DMS153 treated with DMSO at 0.1 percent for 48 hours (cell line): ENCODE measurements around the gene LIMA1.
"Not testable (repeated sequence)": the region's sequence is repeated elsewhere in the genome, so short reads cannot be mapped to it uniquely, and the experiment has no call there.

ENCODE experiments used
- DNase-seq: peaks from one replicate; lab custom pipeline; 2025; ENCODE audit not compliant: unreplicated experiment; lab: John Stamatoyannopoulos, UW

The LIMA1 gene

DNA sequence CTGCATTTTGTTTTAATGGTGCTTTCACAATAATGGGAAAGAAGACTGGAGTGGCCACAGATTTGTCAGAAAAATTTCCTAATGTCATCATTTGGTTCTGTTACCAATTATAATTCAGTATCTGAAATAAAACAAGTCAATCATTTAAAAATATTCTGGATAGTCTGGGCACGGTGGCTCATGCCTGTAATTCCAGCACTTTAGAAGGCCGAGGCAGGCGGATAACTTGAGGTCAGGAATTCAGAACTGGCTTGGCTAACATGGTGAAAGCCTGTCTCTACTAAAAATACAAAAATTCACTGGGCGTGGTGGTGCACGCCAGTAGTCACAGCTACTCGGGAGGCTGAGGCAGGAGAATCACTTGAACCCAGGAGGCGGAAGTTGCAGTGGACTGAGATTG, 4.0 kb upstream of the LIMA1 start:
- DNase-seq: no peak

- no peak for DNase-seq
These were observed 1.9 kb upstream of the LIMA1 start for GRCh38 chr12:50285253-50285652.

GRCh38 chr12:50282721-50283228, 545 bp downstream of the LIMA1 start:
- DNase-seq: no peak

GRCh38 chr12:50279501-50279900, 3.8 kb downstream of the LIMA1 start:
- no peak for DNase-seq

- no peak for DNase-seq
These were observed 6.2 kb downstream of the LIMA1 start for GRCh38 chr12:50276912-50277671.

DNA sequence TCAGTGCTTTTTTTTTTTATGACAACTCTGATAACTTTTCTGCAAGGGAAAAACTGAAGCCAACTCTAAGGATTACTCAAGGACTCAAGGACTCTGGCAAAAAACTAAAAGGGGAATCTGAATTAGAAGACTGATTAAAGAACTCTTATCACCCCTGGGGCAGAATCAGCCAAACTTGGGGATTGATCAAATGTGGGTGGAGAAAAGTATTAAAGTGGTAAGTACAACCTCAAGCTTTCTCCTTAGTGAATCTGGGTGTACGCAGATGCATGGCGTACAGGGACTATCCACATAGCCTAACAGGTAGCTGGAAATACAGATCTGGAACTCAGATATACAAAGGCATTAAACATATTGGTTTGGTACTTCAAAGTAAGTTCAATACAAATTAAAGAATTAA, 7.3 kb downstream of the LIMA1 start:
- no peak for DNase-seq

DNA sequence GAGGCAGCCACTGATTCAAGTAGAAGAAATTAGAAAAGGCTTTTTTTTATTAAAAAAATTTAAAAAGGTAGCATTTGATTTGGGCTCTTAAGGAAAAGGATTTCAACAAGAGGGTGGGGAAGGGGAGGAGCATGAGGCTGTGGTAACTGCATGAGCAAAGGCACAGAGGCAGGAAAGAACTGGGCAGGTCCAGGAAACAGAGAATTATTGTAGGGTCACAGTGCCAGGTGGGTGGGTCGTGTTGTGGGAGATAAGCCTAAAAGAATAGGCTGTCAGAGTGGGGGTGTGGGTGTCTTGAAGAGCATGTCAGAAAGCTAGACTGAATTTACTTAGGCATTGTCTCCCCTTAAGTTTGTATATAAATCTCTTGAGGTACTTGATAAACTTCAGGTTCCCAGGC, 7.8 kb downstream of the LIMA1 start:
- no peak for DNase-seq

GRCh38 chr12:50275127-50275526, 8.2 kb downstream of the LIMA1 start:
- not testable (repeated sequence) for DNase-seq

- DNase-seq: no peak
These were observed 11.5 kb downstream of the LIMA1 start for GRCh38 chr12:50271724-50272247.

GRCh38 chr12:50268482-50268881, 14.8 kb downstream of the LIMA1 start:
- no peak for DNase-seq

- no peak for DNase-seq
These were observed 17.4 kb downstream of the LIMA1 start for GRCh38 chr12:50265770-50266524.

GRCh38 chr12:50263832-50264231, 19.5 kb downstream of the LIMA1 start:
- no peak for DNase-seq

- no peak for DNase-seq
These were observed 21.7 kb downstream of the LIMA1 start for GRCh38 chr12:50261654-50262053.

DNA sequence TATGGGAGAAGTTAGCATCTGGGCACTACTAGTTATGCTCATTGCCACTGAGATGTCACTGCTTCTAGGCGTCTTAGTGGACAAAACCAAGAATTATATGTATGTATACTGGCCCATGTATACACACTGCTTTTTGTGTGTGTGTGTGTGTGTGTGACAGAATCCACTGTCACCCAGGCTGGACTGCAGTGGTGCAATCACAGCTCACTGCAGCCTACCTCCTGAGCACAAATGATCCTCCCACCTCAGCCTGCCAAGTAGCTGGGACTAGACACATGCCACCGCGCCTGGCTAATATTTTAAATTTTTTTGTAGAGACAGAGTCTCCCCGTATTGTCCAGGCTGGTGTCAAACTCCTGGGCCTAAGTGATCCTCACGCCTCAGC, 25.2 kb downstream of the LIMA1 start:
- DNase-seq: no peak

DNA sequence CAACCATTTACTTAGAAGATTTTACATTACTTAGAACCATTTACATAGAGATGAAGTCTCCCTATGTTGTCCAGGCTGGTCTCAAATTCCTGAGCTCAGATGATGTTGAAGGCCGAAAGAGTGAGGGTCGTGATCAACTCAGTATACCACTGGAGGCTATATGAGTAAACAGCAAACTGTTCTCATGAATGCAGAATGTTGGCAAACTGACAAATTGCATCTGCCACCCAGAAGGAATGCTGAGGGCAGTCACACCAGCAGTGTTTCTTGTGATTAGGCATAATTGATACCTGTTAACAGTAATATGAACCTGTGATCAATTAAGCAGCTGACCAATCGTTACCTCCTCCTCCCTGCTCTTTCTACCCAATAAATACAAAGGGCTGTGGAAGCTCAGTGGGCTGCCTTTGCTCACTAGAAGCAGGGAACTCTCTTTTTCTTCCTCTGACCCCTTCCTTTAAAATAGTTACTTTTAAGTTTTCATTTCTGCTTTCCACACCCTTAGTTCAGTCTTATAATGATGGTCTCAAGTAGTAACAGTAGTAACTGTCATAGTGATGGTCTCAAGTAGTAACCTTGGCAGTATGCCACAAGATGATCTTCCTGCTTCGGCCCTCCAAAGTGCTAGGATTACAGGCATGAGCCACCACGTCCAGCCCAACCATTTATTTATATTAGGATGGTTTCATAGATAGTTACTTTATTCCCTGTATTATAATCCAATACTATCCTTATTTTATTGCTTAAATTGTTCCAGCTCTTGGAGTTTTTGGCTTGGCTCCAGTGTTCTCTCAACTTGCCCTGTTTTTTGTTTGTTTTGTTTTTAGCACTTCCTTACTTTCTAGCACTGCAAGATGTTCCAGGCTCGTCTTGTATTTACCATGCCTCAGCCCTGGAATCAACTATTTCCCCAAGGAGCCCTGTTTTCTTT, 25.8 kb downstream of the LIMA1 start:
- no peak for DNase-seq

- DNase-seq: no peak
These were observed 26.6 kb downstream of the LIMA1 start for GRCh38 chr12:50256761-50257160.

GRCh38 chr12:50252977-50253602, 30.2 kb downstream of the LIMA1 start:
- DNase-seq: no peak

- no peak for DNase-seq
These were observed 31.6 kb downstream of the LIMA1 start for GRCh38 chr12:50251619-50252252.

GRCh38 chr12:50249464-50250182, 33.7 kb downstream of the LIMA1 start:
- DNase-seq: no peak
